OCI-LY3 (cell line): ENCODE data around the gene TCEAL8.

Experiments
- CTCF ChIP-seq: fragments of 200-600, 300-600 bp; sonication (generic); IDR thresholded peaks from 2 replicates; pipeline ENCODE4 v1.5.1; 2014; ENCODE audit warnings: antibody characterized with exemption, low read length, low read depth
- EZH2phosphoT487 ChIP-seq: fragments of 200-600 bp; shearing (Covaris generic); IDR thresholded peaks from 2 replicates; pipeline ENCODE4 v1.6.1; 2018; ENCODE audit warnings: antibody characterized with exemption, mixed run types, low read depth

GRCh38 chrX:103248553-103248952, 6.4 kb downstream of the TCEAL8 start:
- TF ChIP-seq CTCF, result peak; percentile 46
- no peak for TF ChIP-seq EZH2phosphoT487
